NCI-H82 treated with DMSO at 0.1 percent for 48 hours (cell line): ENCODE measurements around the gene SORL1.
A peak's percentile ranks its signal among the peaks of the same experiment; 100 is the strongest.
"Not testable (repeated sequence)": the region's sequence is repeated elsewhere in the genome, so short reads cannot be mapped to it uniquely, and the experiment has no call there.

Experiments used
- DNase-seq: peaks from one replicate; lab custom pipeline; 2025; ENCODE audit not compliant: unreplicated experiment; lab: John Stamatoyannopoulos, UW

The SORL1 gene

GRCh38 chr11:121506237-121506636 lies 54.1 kb downstream of the SORL1 start:
- not testable (repeated sequence) for DNase-seq

GRCh38 chr11:121508449-121508848 lies 56.3 kb downstream of the SORL1 start:
- no peak for DNase-seq

GRCh38 chr11:121510438-121510837 lies 58.3 kb downstream of the SORL1 start:
- no peak for DNase-seq

- no peak for DNase-seq
These were observed 60.7 kb downstream of the SORL1 start for GRCh38 chr11:121512468-121513465.

GRCh38 chr11:121513807-121514206 lies 61.7 kb downstream of the SORL1 start:
- DNase-seq: no peak

GRCh38 chr11:121514432-121515334 lies 62.6 kb downstream of the SORL1 start:
- DNase-seq: no peak

- DNase-seq: no peak
These were observed 63.2 kb downstream of the SORL1 start for GRCh38 chr11:121515335-121515671.

GRCh38 chr11:121517996-121518395 lies 65.9 kb downstream of the SORL1 start:
- DNase-seq: no peak

GRCh38 chr11:121520243-121521144 lies 68.4 kb downstream of the SORL1 start:
- DNase-seq: no peak

- DNase-seq: no peak
These were observed 69.3 kb downstream of the SORL1 start for GRCh38 chr11:121521145-121522042.

- no peak for DNase-seq
These were observed 70.2 kb downstream of the SORL1 start for GRCh38 chr11:121522043-121522941.

- no peak for DNase-seq
These were observed 71.6 kb downstream of the SORL1 start for GRCh38 chr11:121523581-121524232.

GRCh38 chr11:121524233-121524631 lies 72.1 kb downstream of the SORL1 start:
- DNase-seq: peak; percentile 4

GRCh38 chr11:121525376-121525775 lies 73.3 kb downstream of the SORL1 start:
- no peak for DNase-seq

GRCh38 chr11:121530257-121530656 lies 78.1 kb downstream of the SORL1 start:
- no peak for DNase-seq

- DNase-seq: no peak
These were observed 81.5 kb downstream of the SORL1 start for GRCh38 chr11:121533601-121534000.

GRCh38 chr11:121534131-121535093 lies 82.3 kb downstream of the SORL1 start:
- no peak for DNase-seq
